Stimulated activated CD8-positive, alpha-beta memory T cell treated with anti-CD3 and anti-CD28 coated beads, Interleukin-4, amount 100 ng/mL, for 48 hours (primary cell): ENCODE results near the gene RAD18.
A peak's percentile ranks its signal among the peaks of the same experiment; 100 is the strongest.

ENCODE experiments used
- DNase-seq: peaks from one replicate; pipeline ENCODE4 v3.0.0-alpha.2; 2020

The RAD18 gene, protein sequence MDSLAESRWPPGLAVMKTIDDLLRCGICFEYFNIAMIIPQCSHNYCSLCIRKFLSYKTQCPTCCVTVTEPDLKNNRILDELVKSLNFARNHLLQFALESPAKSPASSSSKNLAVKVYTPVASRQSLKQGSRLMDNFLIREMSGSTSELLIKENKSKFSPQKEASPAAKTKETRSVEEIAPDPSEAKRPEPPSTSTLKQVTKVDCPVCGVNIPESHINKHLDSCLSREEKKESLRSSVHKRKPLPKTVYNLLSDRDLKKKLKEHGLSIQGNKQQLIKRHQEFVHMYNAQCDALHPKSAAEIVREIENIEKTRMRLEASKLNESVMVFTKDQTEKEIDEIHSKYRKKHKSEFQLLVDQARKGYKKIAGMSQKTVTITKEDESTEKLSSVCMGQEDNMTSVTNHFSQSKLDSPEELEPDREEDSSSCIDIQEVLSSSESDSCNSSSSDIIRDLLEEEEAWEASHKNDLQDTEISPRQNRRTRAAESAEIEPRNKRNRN

DNA sequence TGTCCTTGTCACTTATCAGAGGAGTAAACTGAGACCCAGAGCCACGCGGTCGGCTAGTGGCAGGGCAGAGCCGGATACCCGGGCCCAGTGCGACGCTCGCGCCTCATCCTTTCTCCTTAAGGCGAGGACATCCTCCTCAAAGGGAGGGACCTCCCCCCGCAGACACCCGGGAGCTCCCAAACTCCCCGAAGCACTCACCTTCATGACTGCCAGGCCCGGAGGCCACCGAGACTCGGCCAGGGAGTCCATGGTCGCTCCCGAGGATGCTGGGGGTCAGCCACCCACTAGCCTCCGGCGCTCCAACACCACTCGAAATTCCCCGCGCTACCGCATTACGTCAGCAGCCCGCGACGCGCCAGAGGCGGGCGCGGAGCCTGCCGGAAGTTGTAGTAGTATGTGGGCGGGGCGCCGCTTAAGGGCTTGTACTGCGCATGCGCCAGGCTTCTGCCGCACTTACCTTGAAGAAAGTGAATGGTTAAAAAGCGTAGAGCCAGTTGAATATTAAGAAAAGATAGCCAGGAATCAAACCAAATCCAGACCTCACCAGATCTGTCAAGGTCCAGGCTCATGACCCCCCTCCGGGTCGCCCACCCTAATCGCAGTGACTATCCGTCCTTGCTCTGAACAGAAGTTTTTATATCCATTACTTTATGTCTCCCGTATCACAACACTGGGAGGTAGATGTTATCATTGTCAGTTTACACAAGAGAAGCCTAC is at the start of gene RAD18:
TSS of gene RAD18 (minus strand) at position 336 of the 717 bp plus-strand sequence. CDS start at position 249, 87 bp downstream.
- DNase-seq, result peak; percentile 95

DNA sequence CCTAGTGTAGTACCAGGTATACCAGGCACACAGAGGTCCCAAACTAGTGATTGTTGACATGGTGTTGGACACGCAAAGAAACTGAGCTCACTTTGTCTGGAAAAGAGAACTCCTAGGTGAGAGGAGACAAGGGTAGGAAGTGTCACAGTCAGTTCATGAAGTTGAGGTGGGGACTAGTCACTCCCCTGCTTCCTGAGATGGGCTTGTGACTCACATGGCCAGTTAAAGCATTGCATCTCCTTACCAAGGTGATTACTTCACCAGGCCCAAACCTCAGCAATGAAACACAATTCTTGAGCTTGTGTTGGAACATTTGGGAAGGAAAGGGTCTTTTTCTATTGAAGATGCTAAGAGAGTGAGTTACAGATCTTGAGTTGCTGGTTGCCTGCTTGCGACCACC is 49.2 kb upstream of the RAD18 start:
- no peak for DNase-seq

DNA sequence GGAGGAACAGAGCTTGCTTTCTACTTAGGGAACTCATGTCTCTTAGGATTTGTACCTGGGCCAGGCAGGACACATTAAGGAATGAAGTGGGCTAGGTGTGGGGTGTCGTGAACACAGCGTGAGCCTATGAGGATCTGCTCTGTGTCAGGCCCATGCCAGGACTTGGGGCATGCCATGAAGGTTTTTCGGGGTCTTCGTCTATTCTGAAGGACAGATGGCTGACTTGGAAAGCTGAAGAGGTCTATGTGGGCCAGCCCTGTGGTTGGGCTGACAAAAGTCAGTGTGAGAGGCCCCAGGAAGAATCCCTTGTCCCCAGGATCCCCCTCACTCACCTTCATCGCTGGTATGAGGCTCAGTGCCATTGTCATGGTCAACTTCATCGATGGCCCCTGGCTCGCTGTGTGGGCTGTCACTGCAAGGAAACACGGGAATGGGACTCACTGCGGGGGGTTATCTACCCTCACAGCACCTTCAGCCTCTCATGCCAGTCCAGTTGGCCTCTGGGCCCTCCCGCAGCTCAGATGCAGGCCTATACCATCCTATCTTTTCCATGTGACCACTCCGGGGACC is 46.8 kb upstream of the RAD18 start:
- no peak for DNase-seq

DNA sequence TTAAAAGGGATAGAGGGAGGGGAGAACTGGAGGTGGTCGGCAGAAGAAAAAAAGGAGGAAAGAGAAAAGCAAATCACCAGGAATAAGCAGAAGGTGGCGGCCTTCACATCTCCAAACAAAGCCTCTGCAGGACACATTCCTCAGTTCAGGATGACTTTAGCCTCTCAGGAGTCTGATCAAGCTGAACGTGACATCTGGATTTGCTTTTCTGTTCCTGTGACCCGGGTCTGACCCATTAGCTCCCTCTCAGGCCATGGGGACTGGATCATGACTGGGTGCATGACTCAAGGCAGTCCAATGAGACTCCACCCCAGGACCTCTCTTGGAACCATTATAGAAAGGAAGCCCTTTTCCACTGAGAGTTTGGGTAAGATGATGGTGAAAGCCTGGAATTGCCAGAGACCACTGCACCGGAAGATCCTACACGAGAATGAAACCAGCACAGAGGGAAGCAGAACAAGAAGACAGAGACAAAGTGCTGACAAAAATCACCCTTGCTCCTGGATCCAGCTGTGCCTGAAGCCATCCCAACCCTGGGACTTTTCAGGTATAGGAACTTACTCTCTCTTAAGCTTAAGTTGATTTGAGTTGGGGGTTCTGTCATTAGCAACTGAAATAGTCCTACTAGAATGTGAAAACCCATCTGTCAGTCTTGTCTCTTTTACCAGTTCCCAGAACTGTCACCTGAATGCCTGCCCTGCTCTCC is 45.4 kb upstream of the RAD18 start:
- DNase-seq, result no peak

DNA sequence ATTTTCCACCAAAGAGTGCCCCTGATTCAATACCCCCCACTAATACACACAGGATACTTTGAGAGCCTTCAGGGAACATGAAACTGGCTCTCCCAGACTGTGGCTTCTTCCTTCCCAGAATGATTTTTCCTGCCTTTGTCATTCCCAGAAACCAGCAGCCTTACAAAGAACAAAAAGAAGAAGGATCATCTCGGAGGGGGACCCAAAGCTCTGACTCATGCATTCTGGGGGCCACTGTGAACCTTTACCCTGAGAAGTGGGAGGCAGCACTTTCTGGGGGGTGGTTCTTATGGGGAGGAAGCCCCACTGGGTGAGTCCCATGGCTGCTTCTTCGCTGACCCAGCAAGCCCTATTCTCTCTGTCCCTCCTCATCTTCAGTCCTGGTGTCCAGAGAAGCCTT is 44.7 kb upstream of the RAD18 start:
- no peak for DNase-seq

DNA sequence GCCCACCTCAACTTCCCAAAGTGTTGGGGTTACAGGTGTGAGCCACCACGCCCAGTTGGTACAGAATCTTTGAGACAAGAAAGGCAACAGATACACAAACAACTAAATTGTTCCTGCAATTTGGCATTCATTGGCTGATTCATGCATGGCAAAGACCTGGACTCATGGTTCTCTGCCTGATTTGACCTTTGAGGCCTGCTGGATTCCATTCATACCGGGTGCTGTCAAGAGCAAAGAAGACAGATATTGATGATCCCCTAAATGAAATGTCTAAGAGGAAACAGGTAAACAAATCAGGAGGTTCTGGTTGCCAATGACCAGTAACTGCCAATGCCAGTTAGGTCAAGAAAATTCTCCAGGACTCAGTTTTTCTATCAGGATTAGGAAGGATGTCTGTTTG is 43.9 kb upstream of the RAD18 start:
- DNase-seq, result no peak

DNA sequence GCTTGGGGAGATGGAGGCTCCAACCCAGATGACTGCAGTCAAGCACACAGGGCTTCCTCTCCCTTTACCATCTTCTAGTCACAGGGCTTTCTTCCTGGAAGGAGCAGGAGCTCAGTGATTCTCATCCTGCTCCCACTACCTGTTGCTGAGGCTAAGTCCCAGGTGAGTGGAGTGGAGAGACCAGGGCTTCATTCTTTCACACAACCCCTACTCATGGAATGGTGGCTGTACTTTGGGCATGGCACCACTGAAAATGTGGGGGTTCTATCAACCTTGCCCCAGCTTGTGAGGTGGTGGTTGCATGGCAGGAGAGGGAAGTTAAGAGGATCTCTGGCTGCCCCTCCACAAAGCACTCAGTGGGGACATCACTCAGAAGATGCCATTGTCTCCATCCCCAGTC is 36.8 kb upstream of the RAD18 start:
- DNase-seq, result no peak

DNA sequence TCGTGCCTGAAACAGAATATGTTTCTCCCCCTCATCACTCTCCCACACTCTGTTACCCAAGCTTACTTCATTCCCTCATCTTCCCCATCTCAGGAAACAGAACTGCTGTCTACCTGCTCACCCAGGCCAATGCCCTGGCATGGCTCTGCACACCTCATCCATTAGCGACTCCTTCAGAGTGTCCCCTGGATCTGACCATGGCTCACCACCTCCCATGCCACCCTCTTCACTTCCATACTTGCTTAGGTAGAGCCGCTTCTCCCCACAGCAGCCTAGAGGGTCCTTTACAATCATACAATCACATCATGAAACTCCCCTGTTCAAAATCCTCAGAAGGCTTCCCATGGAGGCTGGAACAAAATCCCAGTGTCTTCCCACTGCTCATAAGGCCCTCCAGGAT is 33.9 kb upstream of the RAD18 start:
- DNase-seq, result no peak

DNA sequence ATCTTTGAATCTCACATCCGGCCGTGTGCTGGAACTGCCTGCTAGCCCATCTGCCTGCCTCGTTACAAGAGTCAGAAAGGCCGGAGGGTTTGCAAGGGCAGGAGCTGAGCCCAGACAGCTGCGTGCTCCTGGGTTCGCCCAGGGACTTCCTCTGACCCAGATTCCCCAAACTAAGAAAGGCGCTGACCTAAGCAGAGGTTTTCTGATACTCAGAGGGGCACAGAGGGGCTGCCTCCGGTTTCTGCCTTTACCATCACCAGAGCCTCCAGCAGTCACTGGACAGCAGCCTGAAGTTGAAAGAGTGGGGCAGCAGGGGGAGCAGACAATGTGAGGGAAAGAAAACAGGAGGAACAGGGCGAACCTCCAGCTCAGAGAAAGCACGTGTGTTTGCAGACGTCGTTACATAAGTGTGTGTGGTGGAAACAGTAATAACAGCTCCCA is 33.4 kb upstream of the RAD18 start:
- DNase-seq, result no peak

DNA sequence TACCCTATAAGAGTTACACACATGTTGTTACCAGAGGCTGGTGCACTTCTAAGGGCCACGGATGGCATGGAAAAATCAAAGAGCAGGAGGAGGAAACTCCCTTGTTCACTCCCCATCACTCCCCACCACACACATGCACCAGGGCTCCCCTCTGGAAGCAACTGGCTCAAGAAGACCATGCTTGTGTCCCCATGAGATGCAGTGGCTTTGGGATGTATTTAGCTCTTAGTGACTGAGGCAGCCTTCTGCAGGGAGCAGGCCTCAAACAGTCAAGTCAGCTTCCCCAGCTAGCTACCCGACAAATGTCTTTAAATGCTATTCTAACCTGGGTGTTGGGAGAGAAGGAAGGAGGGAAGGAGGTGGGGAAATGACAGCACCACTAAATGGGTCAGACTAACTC is 32.9 kb upstream of the RAD18 start:
- no peak for DNase-seq

DNA sequence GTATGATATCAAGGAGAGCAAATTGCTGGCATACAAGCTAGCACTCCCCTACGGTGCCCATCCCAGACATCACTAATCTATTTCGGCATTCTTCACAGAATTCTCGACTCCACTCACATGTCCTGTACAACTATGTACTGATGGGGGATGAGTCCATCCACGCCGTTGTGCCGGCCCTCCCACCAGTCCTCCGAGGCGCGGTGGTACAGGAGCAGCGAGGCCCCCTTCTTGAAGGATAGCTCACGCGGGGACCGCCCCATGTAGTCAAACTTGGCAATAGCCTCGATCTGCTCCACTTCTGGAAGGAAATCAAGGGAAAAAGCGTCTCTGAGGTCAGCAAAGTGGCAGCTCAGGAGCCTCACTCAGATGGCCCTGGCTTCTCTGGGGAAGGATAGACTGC is 31.0 kb upstream of the RAD18 start:
- DNase-seq, result no peak

DNA sequence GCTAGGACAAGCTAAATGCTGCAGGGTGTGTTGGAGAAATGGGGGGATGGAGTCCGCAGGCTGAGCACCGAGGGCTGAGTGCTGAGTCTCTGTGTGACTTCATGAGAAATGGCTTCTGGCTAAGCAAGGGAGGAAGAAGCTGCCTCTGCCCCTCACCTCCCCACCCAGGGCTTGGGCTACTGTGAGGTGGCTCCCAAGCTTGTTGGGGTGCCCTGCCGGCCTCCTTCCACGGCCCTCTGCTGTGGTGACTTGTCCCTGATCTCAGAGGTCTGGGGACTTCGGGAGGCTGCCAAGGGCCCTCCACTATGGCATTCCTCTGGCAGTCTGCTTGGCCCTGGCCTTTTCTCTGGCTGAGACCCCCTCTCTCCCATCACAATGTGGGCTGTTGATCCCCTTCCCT is 30.1 kb upstream of the RAD18 start:
- DNase-seq, result no peak

DNA sequence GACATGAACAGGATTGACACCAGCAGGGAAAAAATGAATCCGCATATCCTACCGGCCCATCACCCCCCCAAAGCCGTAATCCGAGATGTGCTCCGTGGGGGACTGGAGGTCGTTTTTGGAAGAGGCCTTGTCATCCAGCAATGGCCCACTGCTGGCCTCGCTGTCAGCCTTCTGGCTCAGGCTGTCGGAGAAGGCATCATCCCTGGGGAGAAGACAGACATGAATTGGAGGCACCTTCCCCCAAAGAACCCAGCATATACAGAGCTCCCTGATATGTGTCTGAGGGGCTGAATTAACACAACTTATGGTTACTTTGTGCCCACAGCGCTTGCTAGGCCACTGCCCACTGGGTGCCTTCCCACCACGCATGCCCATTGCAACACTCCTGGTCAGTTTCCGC is 29.6 kb upstream of the RAD18 start:
- DNase-seq, result no peak

DNA sequence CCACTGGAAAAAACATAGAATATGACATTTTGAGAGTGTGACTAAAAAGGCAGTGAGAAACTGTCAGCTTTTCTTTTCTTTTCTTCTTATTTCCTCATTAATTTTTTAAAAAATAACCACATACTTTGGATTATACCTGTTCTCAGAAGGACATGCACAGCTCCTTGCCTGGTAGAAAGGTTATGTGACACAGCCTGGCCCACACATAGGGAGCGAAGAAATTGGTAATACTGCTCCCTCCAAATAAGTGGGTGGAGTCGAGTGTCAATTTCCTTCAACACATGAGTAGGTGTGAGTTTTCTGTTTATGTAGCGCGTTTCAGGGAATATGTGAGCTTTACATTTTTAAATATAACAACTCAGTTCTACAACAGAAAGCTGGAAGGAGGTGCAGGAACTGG is 28.9 kb upstream of the RAD18 start:
- no peak for DNase-seq

DNA sequence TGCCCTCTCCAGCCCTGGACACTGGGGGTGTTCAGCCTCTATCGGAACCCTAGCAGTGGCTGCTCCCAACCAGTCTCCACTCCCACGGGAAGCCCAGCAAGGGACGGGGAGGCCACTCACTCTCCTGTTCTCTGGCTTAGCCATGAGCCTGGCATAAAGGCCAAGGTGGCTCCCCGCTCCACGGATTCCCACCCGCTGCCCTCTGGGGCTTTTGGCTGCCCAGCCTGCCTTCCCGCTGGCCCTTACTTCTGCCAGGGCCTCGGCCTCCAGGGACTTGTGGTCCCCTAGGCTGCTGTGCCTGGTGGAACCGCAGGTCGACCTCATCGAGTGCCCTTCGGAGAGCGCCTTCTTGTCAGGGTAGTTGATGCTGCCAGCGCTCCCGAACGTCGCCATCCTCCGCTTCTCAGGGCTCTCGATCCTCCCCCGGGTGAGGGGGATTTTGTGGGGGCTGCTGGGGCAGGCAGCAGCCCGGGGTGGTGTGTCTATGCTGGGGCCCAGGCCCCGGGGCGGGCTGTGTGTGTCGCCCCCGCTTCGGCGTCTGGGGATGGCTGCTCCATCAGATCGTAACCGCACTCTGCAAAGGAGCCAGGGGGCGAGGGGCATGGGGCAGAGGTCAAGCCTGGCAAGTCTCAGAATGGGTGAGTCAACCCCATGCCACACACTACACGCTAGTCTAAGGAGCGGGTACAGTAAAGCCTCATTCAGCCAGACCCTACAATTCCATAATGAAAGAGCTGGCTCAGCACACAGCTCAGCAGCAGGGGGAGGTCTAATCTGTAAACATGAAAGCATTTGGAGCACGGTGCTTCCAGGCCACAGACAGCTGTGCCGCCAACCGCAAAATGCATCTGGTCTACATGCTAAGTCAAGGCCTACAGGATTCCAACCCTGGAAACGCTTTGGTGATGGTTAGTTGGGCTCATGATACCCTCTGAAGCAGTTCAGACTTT is 27.3 kb upstream of the RAD18 start:
- no peak for DNase-seq

DNA sequence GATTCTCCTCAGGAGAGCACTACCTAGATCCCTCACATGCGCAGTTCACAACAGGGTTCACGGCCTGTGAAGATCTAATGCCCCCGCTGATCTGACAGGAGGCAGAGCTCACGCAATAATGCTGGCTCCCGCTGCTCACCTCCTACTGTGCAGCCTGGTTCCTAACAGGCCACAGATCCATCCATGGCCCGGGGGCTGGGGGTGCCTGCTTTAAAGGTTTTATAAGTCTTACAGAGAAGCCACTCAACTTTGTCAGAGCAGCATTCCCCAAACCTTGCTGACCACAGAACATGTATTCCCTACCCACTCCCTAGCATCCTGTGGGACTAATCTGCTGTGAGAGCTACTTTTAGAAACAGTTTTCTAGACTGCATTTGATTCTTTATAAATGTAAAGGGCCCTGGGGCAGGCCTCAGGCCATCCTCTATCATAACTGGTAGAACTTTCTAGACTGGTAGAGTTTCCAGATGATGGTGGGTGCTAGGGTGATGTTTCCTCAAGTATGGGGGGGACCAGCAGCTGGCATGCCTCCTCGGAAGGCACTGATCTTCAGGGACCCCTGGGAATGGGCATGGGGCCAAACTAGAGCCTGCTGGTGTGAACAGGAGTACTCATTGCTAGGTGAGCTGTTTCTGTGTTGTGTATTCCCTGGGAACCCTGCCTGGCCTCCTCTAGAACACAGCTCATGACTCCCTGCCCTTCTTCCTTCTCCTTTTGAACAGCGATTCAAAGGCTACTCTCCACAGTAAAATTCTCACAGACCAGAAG is 25.7 kb upstream of the RAD18 start:
- no peak for DNase-seq

DNA sequence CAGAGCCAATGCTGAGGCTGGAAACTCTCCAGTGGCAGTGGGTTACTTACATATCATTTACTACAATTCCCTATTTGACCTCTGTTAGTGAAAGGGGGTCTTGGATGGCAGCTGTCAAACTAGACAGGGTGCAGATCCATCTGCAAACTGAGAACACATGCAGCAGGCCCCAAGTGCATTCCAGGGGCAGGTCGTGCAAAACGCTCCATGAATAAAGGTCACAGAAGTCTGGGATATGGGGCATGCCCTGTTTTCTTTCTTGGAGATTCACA is 25.0 kb upstream of the RAD18 start:
- DNase-seq, result no peak

DNA sequence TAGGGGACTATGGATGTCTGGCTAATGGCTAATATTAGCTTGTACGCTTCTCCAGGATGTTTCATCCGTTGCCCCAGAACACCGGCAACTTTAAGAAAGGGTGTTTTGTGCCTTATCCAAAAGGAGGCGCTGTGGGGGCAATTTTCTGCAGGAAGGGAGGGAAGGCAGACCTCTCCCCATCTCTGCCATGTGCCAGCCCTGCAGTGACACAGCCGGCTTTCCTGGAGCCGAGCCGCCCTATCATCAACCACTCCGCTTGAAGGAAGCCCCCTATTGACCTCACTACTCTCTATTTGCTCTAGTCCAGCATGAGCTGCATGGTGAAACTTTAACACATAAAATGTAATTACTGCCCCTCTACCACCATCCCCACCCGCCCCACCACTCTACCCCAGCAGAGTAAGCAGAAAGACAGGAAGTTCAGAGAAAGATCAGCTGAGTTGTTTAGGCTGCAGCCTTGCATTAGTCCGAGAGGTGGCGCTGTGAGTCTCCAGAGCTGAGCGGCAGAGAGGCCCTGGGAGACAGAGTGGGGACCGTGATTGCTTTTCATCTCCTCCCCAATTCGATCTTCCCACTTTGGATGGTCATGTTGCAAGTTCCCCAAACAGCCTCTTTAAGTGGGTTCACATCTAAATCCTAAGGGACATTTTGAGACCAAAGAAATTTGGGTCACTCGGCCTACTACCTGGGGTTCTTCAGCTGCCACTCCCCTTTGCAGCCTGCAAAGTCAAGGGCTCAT is 24.5 kb upstream of the RAD18 start:
- DNase-seq, result peak; percentile 79

DNA sequence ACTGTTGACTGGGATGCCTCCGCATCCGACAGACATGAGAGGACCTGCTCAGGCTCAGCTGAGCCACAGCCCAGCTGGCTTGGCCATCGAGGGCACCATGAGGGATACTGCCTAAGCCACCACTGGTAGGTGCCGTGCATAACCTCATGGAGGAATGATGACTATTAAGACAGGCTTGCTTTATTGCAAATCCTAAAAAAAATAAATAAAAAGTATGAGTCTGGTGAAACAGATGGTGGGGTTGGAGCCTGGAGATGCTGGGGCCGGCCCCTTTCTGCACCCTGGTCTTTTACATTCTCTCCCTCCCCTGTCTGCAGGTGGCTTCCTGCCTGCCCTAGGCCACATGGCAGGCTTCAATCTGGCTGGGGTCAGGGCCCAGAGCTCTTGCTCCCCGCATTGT is 24.0 kb upstream of the RAD18 start:
- DNase-seq, result no peak

DNA sequence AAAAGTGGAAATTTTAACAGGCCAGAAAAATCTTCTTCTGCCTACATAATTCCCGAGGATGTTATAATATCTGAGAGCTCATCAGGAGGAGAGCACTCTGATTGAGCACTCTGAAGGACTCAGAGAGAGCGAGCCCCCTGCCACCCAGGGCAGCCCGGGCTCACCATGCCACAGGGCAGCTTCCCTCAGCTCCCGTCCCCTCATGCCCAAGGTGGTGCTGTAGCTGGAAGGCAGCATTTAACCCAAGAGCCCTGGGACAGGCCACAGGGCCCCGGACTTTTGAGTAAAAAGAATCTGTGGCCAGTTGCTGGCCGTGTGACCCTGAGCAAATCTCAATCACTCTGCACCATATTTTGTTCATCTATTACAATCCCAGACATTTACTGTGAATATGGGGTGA is 23.5 kb upstream of the RAD18 start:
- DNase-seq, result no peak

DNA sequence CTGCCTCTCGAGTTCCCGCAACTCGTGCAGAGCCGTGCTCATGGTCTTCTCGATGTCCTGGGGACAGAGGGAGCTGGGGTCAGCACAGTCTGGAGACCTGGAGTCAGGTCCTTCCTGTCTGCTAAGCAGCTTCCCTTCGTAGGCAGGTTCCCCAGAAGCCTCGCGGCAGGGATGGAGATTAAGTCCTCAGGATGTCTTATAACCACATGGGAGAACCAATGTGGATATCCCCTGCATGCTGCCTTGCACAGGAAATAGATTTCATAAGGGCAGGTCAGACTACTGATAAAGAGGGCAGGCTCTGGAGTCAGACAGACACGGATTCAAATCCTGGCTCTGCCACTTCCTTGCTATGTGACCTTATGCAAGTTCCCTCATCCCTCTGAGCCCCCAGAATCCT is 22.6 kb upstream of the RAD18 start:
- no peak for DNase-seq
